Adipose tissue (tissue), 3 donors: Measurements from ENCODE around the gene SLC24A5. TPM values are rescaled to one million over a fixed set of nuclear protein-coding genes. Genes with fewer than 3 reads are reported as not detected.

Experiments used
- H3K27ac ChIP-seq: one replicate; pipeline ENCODE4 v1.5.1; 2013; ENCODE audit warnings: low read depth, low read length
- WGBS, 3 donors: extraction: QIAGEN DNeasy Blood & Tissue Kit; methylation state at CpG; one replicate each; pipeline ENCODE4 v1.1.7; 2013; 5-methylcytosine and 5-hydroxymethylcytosine counted together
- polyA plus RNA-seq, 3 donors: library from polyadenylated mRNA; stranded (reverse); fragments of 200-250 nt; gene quantifications; one replicate each; pipeline ENCODE4 v1.2.3, GENCODE V29; 2013
- donor health status: healthy with polysubstance abuse.
- donor health status: Bipolar disorder and iron deficiency.
- donor health status: healthy.

Gene SLC24A5
- polyA plus RNA-seq, 3 donors: not detected

DNA sequence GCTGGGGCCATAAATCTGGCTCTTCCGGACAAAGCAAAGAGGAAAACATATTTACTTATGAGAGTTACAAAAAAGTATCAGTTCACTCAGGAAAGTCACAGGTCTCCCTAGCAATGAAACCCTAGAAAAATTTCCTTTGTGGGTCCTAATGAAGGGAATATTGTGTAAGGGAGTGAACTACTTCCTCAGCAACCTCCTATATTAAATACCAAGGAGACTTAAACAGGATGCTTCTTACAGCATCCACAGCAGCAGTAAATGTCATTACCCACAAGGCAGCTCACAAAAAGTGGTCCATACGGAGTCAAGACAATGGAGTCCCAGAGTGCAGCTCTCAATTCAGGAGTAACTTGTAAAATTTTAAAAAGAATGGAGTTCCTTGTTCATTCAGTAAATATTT is 14.9 kb upstream of the SLC24A5 start:
- no peak overlapping the region for H3K27ac ChIP-seq
- 43 to 49% (median 45%) methylated on average over 2 of the region's 2 CpGs for WGBS, 3 donors

- 92 to 95% (median 94%) methylated on average over 4 of the region's 4 CpGs for WGBS, 3 donors
- H3K27ac ChIP-seq: no peak overlapping the region
These were observed 11.6 kb upstream of the SLC24A5 start for GRCh38 chr15:48109212-48109611.

DNA sequence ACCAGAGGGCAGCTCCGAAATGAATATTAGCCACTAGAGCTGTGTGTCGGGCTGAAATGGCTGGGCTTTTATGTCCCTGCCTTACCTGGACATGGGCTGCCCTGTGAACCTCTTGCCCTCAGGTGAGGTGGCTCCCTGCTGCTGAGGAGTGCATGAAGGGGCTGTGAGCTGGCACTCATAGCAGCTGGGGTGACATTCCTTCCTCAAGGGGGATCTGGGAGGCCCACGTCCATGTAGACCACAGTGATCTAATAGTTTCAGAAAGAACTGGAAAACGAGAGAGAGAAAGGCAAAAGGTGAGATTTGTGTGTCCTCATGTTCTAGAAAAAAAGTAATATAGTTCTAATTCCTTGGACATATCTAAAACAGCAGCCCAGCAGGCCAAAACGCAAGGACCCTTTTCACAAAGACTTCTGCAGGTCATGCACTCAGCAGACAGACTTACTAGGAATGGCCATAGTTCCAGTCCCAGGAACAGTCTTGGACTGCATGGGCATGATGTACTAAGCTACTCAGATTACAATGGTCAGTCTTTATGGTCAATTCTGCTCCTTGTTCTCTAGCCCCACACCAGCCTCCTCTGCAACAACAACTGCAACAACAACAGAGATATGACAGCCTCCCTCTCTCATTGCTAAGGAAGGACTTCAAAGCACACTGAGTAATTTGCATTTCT is 10.8 kb upstream of the SLC24A5 start:
- 58 to 78% (median 75%) methylated on average over 5 of the region's 5 CpGs for WGBS, 3 donors
- no peak overlapping the region for H3K27ac ChIP-seq

DNA sequence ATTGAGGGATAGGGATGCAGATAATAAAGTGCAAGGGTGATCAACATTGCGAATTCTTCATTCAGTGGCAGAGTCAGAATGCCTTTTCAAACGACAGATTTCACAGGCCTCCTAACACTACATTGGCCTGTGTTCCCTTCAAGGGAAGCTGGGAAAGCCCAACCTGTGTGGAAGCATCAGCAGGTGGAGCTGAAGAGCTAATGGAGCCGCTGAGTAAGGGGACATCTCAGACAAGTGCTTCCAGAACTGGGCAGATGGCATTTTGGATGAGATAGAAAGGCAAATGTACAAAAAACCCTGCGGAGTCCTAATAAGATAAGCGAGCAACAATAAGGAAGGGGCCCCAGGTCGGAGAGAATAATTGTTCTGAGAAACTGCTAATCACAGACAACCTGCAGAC is 8.5 kb upstream of the SLC24A5 start:
- no peak overlapping the region for H3K27ac ChIP-seq
- WGBS, 3 donors: 22 to 45% (median 44%) methylated on average over 6 of the region's 6 CpGs

DNA sequence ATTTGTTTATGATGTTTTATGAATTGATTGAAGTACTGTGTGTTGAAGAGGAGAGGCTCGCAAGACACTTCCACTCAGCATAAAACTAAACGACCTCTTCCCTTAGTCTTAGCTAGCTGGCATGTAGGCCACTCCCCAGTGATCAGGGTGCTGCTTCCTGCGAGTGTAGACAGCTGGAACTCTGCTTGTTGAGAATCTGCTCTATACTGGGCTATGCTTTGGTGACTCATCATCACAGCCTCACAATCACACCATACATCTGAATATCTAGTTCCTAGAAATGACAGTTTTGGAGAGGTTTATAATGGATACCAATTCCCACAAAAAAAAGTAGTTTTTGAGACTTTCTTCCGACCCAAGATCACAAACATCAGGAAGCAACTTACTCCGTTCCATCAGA is 1.5 kb upstream of the SLC24A5 start:
- no peak overlapping the region for H3K27ac ChIP-seq
- WGBS, 3 donors: 60 to 72% (median 71%) methylated on average over 5 of the region's 5 CpGs

DNA sequence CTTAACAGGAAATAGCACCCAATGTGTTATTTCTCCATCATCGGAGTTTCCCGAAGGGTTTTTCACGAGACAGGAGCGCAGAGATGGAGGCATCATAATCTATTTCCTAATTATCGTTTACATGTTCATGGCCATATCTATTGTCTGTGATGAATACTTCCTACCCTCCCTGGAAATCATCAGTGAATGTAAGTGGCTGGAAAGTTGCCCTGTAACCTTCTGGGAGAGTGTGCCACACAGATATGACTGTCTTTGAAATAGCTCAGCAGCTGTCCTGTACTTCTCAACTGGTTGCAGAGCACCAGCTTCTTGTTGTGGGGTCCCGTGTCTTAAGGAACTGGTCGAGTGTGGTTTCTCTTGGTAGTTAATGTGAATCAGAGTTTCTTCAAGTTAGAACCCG is 1.1 kb downstream of the SLC24A5 start:
- H3K27ac ChIP-seq: no peak overlapping the region
- WGBS, 3 donors: 78 to 81% (median 78%) methylated on average over 8 of the region's 8 CpGs

DNA sequence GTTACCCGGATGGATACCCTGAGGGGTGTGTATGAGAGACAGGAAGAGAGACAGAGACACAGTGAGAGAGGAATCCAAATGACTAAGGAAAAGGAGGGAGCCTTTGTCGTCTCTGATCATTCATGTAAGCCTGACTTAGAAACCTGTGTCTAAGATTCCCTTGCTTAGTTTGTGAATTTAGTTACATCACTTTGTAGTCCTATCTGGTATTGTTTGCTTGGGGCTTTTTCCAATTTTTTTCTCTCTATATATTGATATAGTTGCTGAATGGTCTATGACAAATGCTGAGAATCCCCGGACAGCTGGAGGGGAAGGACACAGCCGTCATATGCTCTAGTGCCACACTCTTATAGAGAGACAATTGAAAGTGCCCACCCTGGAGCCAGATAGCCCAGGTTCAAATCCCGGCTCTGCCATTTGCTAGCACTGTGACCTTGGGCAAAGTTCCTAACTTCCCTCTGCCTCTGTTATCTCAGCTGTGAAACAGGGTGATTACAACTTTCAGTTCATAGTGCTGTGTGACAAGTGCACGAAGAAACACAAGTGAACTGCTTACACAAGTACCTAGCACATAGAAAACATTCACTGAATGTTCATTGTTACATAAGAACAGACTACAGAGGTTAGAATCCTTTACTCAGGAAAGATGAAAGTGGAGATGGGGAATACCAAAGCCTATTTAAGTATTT is 6.0 kb downstream of the SLC24A5 start:
- no peak overlapping the region for H3K27ac ChIP-seq
- 56 to 85% (median 80%) methylated on average over 6 of the region's 6 CpGs for WGBS, 3 donors

DNA sequence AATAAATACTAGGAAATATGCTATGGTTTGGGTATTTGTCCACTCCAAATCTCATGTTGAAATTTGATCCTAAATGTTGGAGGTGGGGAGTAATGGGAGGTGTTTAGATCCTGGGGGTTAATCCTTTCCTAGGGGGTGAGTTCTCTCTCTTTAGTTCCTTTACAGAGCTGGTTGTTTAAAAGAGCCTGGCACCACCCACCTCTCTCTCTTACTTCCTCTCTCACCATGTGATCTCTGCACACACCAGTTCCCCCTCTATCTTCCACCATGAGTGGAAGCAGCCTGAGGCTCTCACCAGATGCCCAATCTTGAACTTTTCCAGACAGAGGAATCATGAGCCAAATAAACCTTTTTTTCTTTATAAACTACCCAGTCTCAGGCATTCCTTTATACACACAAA is 10.5 kb downstream of the SLC24A5 start:
- H3K27ac ChIP-seq: no peak overlapping the region

GRCh38 chr15:48132874-48133273 is 12.1 kb downstream of the SLC24A5 start:
- 86 to 93% (median 92%) methylated on average over 6 of the region's 6 CpGs for WGBS, 3 donors

GRCh38 chr15:48143856-48144255 is 23.1 kb downstream of the SLC24A5 start:
- H3K27ac ChIP-seq: no peak overlapping the region

More at GRCh38 chr15:48132874-48133273, 12.1 kb downstream of the SLC24A5 start:
- H3K27ac ChIP-seq: no peak overlapping the region

DNA sequence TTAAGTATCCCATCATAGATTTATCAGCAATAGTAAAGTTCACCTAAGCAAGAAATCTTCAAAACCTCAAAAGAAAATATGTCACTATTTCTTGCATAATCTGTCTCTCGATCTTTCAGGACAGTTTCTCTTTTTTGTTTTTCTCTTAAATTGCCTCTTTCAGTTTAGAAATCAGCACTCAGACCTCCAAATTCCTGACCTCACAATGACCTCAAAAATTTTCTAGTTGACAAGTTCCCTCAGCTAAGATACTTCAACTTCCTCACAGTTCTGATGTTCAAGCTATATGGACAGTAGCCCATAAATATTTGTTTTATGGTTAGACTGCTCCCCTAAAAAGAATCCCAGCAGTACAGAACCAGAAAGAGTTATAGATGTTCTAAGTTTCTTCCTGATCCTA is 24.1 kb downstream of the SLC24A5 start:
- WGBS, 3 donors: 26 to 68% (median 38%) methylated on average over 1 of the region's 1 CpG
- H3K27ac ChIP-seq: no peak overlapping the region

More at GRCh38 chr15:48143856-48144255, 23.1 kb downstream of the SLC24A5 start:
- WGBS, 3 donors: 82 to 100% (median 85%) methylated on average over 1 of the region's 1 CpG

DNA sequence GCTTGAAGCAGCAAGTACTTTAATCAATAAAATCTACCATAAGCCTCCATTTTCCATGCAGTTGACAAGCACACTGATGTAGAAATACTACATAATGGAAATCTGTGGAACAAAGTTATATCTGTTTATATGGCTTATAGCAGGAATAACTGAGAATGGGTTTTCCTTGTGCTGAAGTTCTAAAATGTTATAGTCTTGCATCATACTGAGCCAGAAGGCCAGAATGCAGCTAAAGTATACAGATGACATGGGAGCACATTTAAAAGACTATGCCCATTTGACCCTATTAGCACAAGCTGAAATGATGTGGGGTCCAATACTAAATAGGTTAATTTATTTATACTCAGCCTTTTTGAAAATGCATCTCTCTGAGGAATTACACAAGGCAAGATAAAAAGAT is 25.1 kb downstream of the SLC24A5 start:
- H3K27ac ChIP-seq: no peak overlapping the region

DNA sequence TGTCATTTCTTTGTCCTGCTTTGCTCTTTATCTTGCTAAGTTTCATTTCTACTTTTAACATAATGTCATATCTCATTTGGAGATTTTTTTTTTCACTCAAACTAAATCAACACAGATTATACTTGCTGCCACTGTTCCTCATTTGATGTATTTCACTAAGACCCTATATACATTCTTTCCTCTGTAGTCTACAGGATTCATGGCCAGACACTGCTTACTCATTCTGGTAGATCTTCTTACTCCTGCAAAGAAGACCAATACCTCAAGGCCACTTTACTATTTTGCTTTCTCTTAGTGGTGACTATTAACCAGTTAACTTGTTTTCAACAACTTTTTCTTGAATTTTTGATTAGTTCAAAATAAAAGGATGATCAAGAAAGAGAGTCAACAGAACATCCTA is 26.6 kb downstream of the SLC24A5 start:
- H3K27ac ChIP-seq: no peak overlapping the region

- no peak overlapping the region for H3K27ac ChIP-seq
- WGBS, 3 donors: 80 to 89% (median 83%) methylated on average over 4 of the region's 4 CpGs
These were observed 29.1 kb downstream of the SLC24A5 start for GRCh38 chr15:48149858-48150257.

DNA sequence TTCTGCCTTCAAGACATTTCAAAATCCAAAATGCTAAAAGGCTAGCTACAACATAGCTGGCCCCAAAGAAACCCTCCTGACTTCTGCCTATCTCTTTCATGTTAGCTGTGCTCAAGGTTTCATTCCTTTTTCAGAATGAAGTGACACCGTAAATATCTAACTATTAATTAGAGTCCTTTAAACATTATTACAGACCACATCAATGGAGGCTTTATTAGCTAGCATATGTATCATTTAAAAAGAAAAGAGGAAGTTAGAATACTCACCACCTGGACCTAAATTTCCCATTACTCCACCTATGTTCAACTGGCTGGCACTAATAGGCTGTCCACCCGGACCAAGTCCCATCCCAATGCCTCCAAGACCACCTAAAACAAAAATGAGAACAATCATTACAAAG is 32.7 kb downstream of the SLC24A5 start:
- 94 to 97% (median 95%) methylated on average over 2 of the region's 2 CpGs for WGBS, 3 donors

GRCh38 chr15:48168616-48169015 is 47.8 kb downstream of the SLC24A5 start:
- WGBS, 3 donors: 55 to 63% (median 59%) methylated on average over 3 of the region's 3 CpGs
- no peak overlapping the region for H3K27ac ChIP-seq

More for the DNA sequence above, 32.7 kb downstream of the SLC24A5 start:
- H3K27ac ChIP-seq: no peak overlapping the region

GRCh38 chr15:48170981-48171380 is 50.2 kb downstream of the SLC24A5 start:
- WGBS, 3 donors: 69 to 78% (median 78%) methylated on average over 1 of the region's 1 CpG
- H3K27ac ChIP-seq: no peak overlapping the region

DNA sequence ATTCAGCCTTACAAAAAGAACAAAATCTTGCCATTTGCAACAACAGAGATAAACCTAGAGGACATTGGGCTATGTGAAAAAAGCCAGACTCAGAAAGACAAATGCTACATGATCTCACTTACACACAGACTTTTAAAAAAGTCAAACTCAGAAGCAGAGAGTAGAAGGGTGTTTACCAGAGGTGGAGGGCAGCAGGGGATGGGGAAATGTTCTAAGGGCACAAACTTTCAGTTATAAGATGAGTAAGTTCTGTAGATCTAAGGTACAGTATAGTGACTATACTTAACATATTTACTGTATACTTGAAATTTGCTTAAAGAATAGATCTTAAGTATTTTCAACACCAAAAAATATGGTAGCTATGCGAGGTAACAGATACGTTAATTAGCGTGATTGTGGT is 54.3 kb downstream of the SLC24A5 start:
- no peak overlapping the region for H3K27ac ChIP-seq
- WGBS, 3 donors: 93 to 97% (median 95%) methylated on average over 3 of the region's 3 CpGs

DNA sequence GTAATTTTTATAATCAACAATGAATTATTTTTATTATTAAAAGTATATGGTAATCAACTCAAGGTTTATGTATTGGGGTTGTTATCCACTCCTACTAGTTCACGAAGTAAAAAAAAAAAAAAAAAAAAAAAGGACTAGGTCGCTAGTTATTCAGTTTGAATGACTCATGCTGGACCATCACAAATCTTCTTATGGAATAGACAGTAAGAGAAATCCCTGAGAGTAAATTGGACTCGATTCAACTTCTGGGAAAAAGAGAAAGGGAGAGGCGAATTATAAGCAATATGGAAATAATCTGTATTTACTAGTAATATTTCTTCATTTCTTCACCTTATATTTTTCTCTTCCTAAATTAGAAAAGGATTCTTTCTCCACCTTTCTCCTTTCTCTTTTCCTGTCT is 55.3 kb downstream of the SLC24A5 start:
- 77 to 95% (median 85%) methylated on average over 4 of the region's 4 CpGs for WGBS, 3 donors
- H3K27ac ChIP-seq: no peak overlapping the region

- no peak overlapping the region for H3K27ac ChIP-seq
- WGBS, 3 donors: 67 to 73% (median 68%) methylated on average over 2 of the region's 2 CpGs
These were observed 56.2 kb downstream of the SLC24A5 start for GRCh38 chr15:48176957-48177356.
